ENCODE measurements around the gene XYLB. TPM values are rescaled to one million over a fixed set of nuclear protein-coding genes. Genes with fewer than 3 reads are reported as not detected.

The XYLB gene
- total RNA-seq, 2 donors from 2014 or later = 1.8 to 38.7 TPM

DNA sequence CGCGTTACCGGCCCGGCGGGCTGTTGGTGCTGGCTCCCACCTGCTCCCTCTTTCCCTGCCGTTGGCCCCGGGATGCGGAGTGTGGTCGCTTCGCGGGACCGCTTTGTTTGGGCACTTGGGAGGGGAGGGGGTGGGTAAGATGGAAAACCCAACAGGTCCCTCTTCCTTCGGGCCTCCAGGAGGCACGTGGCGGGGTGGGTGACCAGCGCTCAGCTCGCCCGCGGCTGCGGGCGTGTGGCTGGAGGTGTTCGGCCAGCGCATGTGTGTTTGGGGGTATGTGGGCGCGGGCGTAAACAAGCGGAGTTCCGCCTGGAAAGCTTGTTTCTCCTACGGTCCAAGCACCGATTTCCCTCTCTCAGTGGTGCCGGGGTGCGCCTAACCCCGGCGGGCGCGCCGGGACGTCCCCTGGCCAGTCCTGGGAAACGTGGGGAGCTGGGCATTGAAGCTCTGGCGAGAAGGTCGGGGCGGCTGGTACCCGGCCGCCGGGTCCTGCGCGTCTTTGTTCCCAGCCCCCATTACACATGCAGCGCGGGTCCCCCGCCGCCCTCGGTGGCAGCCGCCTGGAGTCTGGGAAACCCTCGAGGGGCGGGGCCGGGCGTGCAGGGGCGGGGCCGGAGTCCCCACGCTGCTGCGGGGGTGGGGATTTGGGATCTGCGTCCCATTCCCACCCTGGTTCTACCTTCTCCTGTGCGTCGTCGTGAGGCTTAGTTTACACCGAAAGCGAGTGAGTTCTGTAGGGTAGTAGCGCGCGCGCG, 108.5 kb downstream of the XYLB start:
- Histone ChIP-seq H3K9me3 (no peaks in the 10 kb centered on the region), H3K36me3 (no peaks in the 10 kb centered on the region), H3K4me3 (peak overlapping the region; percentile 94), H3K4me1 (ENCODE audit: control insufficient read depth in 1 of 2, low read depth in 2 of 2) (peaks cover 14 to 33% of the 10 kb centered on the region in 2 donors), H3K27me3 (replicated peaks; ENCODE audit: insufficient read depth) (no peaks in the 10 kb centered on the region), H3K27ac (peak overlapping the region; percentile 51 to 52)
- ATAC-seq (ENCODE audit: insufficient number of reproducible peaks, low FRiP score, low read depth) (no peak), DNase-seq (ENCODE audit: low spot score) (no peak)
- TF ChIP-seq, protein P1, sequence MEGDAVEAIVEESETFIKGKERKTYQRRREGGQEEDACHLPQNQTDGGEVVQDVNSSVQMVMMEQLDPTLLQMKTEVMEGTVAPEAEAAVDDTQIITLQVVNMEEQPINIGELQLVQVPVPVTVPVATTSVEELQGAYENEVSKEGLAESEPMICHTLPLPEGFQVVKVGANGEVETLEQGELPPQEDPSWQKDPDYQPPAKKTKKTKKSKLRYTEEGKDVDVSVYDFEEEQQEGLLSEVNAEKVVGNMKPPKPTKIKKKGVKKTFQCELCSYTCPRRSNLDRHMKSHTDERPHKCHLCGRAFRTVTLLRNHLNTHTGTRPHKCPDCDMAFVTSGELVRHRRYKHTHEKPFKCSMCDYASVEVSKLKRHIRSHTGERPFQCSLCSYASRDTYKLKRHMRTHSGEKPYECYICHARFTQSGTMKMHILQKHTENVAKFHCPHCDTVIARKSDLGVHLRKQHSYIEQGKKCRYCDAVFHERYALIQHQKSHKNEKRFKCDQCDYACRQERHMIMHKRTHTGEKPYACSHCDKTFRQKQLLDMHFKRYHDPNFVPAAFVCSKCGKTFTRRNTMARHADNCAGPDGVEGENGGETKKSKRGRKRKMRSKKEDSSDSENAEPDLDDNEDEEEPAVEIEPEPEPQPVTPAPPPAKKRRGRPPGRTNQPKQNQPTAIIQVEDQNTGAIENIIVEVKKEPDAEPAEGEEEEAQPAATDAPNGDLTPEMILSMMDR (IDR thresholded peaks at IDR 0.05) = no peak

DNA sequence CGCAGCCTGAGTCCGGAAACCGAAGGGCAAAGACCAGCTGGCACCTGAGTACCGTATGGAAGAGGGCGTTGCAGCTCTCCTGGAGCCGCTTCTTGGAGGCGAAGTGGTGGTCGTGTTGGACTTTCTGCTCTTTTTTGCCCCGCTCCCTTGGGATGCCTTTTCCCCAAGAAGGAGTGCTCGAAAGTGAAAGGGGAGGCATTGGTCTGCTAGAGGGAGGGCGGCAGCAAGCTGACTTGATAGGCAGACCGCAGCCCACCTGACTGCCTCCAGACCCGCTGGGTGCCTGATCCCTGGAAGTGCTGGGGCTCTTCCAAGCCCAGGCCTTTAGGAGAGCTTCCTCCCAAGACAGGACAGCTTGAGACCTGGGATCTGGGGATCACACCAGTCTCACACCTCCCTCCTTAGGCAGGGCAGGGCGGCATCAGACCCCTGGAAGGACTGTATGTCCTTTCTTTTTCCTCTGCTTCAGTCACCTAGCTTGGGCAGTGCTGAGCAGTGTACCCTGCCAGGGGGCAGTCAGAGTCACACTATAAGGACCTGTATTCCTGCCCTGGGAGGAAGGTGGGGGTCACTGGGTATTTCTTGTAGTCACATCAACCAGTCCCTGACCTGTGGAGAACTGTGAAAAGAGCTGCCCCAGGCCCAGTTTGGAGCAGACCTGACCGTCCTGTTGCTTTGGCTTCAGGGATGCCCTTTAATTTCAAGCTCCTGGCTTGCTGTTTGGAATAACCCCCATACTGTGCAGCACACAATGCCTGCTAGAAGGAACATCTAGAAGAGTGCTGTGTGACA, 109.2 kb downstream of the XYLB start:
- Histone ChIP-seq H3K9me3 (no peaks in the 10 kb centered on the region), H3K4me3 (peak overlapping the region; percentile 94), H3K27me3 (replicated peaks; ENCODE audit: insufficient read depth) (no peaks in the 10 kb centered on the region), H3K36me3 (no peaks in the 10 kb centered on the region), H3K4me1 (ENCODE audit: control insufficient read depth in 1 of 2, low read depth in 2 of 2) (peaks cover 18 to 40% of the 10 kb centered on the region in 2 donors), H3K27ac (peak overlapping the region; percentile 51 to 52)
- ATAC-seq (ENCODE audit: insufficient number of reproducible peaks, low FRiP score, low read depth) = no peak
- DNase-seq (ENCODE audit: low spot score) = no peak
- TF ChIP-seq, protein P1 (IDR thresholded peaks at IDR 0.05) = no peak

DNA sequence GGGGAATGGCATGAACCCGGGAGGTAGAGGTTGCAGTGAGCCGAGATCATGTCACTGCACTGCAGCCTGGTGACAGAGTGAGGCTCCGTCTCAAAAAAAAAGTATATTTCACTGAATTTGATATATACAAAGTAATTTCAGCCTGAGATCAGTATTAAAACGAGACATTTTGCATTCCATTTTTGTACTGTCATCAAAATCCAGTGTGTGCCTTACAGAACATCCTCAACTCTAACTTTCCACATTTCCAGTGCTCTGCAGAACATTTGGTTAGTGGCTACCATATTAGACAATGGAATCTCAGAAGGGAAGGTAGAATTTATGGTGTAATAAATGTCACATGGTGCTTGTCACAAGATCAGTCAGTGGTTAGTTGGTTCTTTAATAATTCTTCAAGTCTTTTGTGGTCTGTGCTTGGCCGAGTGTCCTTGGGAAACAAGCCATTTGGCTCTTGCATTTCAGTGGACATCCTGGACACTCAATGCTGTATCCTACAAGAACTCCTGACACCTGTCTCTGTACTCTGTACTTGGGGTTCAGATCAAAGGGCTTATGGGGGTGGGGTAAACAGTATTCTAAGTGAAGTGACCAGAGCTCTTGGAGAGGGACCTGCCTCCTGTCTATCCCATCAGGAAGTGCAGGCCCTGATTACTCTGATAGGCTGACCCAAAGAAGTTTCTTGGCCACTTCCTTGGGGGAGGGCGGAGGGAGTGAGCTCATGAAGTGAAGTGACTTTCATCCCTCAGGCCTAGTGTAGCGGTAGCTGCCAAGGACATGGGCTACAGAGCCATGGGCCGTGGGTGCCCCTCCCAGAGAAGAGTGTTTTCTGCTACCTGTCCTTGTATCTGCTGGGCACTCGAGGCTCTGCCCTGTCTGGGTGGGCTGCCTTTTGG, 110.8 kb downstream of the XYLB start:
- no peak overlapping the region for H3K27ac ChIP-seq

DNA sequence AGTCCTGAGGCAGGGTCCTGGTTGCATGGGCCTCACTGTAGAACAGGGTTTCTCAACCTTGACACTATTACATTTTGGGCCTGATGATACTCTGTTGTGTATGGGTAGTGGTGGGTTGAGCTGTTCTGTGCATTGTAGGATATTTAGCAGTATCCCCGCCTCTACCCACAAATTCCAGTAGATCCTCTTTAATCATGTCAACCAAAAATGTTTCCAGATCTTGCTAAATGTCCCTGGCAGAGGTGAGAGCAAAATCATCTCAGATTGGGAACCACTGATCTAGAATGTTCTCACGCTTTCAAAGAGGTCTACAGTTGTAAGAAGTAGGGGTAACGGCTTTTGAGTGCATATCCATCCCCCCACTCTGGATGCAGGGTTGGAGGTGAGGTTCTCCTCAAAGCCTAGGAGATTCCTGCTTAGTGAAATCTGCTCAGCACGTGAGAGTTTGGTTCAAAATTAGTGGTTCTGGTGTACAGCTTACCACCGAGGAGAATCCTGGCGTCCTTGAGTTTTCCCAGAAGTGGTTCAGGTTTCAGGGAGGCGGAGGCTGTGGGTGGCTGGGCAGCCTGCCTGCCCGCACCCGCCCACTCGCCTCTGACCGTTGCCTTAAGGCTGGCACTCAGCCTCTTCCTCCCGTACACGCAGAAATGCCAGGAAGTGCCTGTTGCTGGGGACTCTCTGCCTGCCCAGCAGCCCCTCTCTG, 112.4 kb downstream of the XYLB start:
- peaks cover 14 to 40% of the 10 kb centered on the region in 2 donors for H3K4me1 ChIP-seq (ENCODE audit: control insufficient read depth in 1 of 2, low read depth in 2 of 2)
- ATAC-seq (ENCODE audit: insufficient number of reproducible peaks, low FRiP score, low read depth) (peak; percentile 44), DNase-seq (ENCODE audit: low spot score) (no peak)
- peak overlapping the region; percentile 58 to 60 for H3K27ac ChIP-seq
- no peaks in the 10 kb centered on the region for H3K27me3 ChIP-seq (replicated peaks; ENCODE audit: insufficient read depth)
- H3K36me3 ChIP-seq = no peaks in the 10 kb centered on the region
- H3K9me3 ChIP-seq = no peaks in the 10 kb centered on the region
- H3K4me3 ChIP-seq = peak overlapping the region; percentile 48
- TF ChIP-seq, protein P1 (IDR thresholded peaks at IDR 0.05) = no peak

More for the DNA sequence above, 110.8 kb downstream of the XYLB start:
- Histone ChIP-seq H3K9me3 (no peaks in the 10 kb centered on the region), H3K4me3 (no peak overlapping the region), H3K36me3 (no peaks in the 10 kb centered on the region), H3K27me3 (replicated peaks; ENCODE audit: insufficient read depth) (no peaks in the 10 kb centered on the region), H3K4me1 (ENCODE audit: control insufficient read depth in 1 of 2, low read depth in 2 of 2) (peaks cover 18 to 46% of the 10 kb centered on the region in 2 donors)
- TF ChIP-seq, protein P1 (IDR thresholded peaks at IDR 0.05) = no peak
- DNase-seq (ENCODE audit: low spot score) (no peak), ATAC-seq (ENCODE audit: insufficient number of reproducible peaks, low FRiP score, low read depth) (no peak)
